ENCODE measurements around the gene RNF121. TPM values are rescaled to one million over a fixed set of nuclear protein-coding genes. Genes with fewer than 3 reads are reported as not detected.

The RNF121 gene
- total and polyA plus RNA-seq, 2 donors (not counting 1 experiment from before 2014, with no cell fraction given) = 31.7 to 56.0 TPM

DNA sequence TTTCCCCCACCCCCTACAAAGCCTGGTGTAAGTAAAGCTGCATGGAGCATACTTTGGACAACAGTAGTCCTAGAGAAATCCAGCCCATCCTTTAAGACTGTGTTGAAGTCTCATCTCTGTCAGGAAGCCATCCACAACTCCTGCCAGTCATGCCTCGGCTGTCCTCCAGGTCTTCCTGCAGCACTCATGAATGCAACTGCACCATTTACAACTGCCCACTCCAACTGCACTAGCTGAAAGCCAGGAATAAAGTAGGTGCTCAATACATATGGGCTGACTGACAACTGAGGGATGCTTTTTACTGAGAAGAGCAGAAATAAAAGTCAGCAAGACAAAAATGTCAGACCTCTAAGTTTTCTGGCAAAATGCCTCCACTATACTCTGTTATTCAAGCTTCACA, 97.2 kb downstream of the RNF121 start:
- Histone ChIP-seq H3K4me3 (ENCODE audit: control extremely low read depth in 1 of 5, extremely low read depth in 1 of 5, insufficient read depth in 1 of 5, low read depth in 2 of 5, low read length in 4 of 5) (no peak overlapping the region), H3K9ac (ENCODE audit: low read length) (no peak overlapping the region), H3K27me3 (replicated peaks in 1 of 4; ENCODE audit: control extremely low read depth in 1 of 4, control insufficient read depth in 3 of 4, insufficient read depth in 4 of 4, low read length in 3 of 4) (no peaks in the 10 kb centered on the region), H3K9me3 (ENCODE audit: control extremely low read depth in 1 of 3, control insufficient read depth in 2 of 3, insufficient read depth in 1 of 3, low read length in 2 of 3) (no peaks in the 10 kb centered on the region), H3K4me2 (replicated peaks; ENCODE audit: low read depth, low read length, poor library complexity, severe bottlenecking) (no peak overlapping the region), H4K20me1 (ENCODE audit: control insufficient read depth, insufficient read depth, low read length, poor library complexity, severe bottlenecking) (peaks cover 81% of the 10 kb centered on the region), H3K27ac (ENCODE audit: low read length in 2 of 2) (peak overlapping the region in 1 of 2 donors; percentile 55), H3K36me3 (replicated peaks in 1 of 2; ENCODE audit: control extremely low read depth in 1 of 2, control insufficient read depth in 1 of 2, extremely low read depth in 1 of 2, insufficient read depth in 2 of 2, low read length in 1 of 2) (peaks cover 11 to 95% of the 10 kb centered on the region in 2 experiments), H3K4me1 (ENCODE audit: control insufficient read depth in 2 of 2, insufficient read depth in 2 of 2, low read length in 2 of 2) (no peaks in the 10 kb centered on the region), H2AFZ (ENCODE audit: insufficient read depth, low read depth, low read length, poor library complexity, severe bottlenecking) (no peak overlapping the region), H3K79me2 (ENCODE audit: control insufficient read depth, insufficient read depth, low read length) (peaks cover 63% of the 10 kb centered on the region)
- CTCF ChIA-PET = interaction anchor here (0.6 to 16.4 kb wide), 22 partner anchors 10 to 405 kb away, joined by 3 to 292 read pairs (median 11); partner anchors contain the start of gene IL18BP
- peaks cover 32% of the 10 kb centered on the region for H3K4me1 Mint-ChIP-seq
- POLR2A ChIA-PET = no interaction called here
- H3K27me3 Mint-ChIP-seq = no peaks in the 10 kb centered on the region
- H3K9me3 Mint-ChIP-seq (ENCODE audit: insufficient read depth) = no peaks in the 10 kb centered on the region
- WGBS (ENCODE audit: insufficient coverage) = 100% methylated on average over 1 of the region's 1 CpG
- no peak for ATAC-seq (ENCODE audit: low read depth)
- TF ChIP-seq EZH2 (IDR thresholded peaks at IDR 0.05; ENCODE audit: borderline replicate concordance, insufficient read depth, low read depth, low read length, poor library complexity, severe bottlenecking) = no peak
- TF ChIP-seq, protein P1, sequence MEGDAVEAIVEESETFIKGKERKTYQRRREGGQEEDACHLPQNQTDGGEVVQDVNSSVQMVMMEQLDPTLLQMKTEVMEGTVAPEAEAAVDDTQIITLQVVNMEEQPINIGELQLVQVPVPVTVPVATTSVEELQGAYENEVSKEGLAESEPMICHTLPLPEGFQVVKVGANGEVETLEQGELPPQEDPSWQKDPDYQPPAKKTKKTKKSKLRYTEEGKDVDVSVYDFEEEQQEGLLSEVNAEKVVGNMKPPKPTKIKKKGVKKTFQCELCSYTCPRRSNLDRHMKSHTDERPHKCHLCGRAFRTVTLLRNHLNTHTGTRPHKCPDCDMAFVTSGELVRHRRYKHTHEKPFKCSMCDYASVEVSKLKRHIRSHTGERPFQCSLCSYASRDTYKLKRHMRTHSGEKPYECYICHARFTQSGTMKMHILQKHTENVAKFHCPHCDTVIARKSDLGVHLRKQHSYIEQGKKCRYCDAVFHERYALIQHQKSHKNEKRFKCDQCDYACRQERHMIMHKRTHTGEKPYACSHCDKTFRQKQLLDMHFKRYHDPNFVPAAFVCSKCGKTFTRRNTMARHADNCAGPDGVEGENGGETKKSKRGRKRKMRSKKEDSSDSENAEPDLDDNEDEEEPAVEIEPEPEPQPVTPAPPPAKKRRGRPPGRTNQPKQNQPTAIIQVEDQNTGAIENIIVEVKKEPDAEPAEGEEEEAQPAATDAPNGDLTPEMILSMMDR (IDR thresholded peaks at IDR 0.05) = no peak
- intact Hi-C loops (cut with micrococcal nuclease) = no loop called here
- peak overlapping the region; percentile 63 for H3K27ac Mint-ChIP-seq
- no peak overlapping the region for H3K4me3 Mint-ChIP-seq
- no peak for DNase-seq

DNA sequence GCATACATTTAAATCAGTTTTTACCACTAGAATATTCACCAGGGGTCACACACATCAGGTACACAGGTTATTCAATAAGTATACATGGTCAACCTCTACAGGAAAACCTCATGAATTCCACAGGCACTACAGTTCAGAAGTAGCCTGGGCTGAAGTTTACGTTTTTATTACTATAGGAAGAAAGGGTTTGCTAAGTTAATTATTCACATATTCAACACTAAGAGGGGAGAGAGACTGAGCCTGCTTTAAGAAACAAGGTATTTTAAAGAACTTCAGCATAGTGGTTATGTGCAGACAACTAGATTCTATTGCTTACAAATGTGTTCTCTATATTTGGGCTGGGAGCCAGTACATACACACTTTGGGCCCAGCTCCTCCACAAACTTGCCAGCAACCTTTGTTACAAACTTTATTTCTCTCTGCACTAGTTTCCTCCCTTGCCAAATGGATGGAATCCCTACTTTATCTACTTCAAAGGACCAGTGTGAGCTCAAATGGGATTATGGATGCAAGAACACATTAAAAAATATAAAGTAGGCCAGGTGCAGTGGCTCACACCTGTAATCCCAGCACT, 101.7 kb downstream of the RNF121 start:
- Histone ChIP-seq H3K4me1 (ENCODE audit: control insufficient read depth in 2 of 2, insufficient read depth in 2 of 2, low read length in 2 of 2) (peaks cover 0 to 2% of the 10 kb centered on the region in 2 donors), H3K4me2 (replicated peaks; ENCODE audit: low read depth, low read length, poor library complexity, severe bottlenecking) (no peak overlapping the region), H3K4me3 (ENCODE audit: control extremely low read depth in 1 of 5, extremely low read depth in 1 of 5, insufficient read depth in 1 of 5, low read depth in 2 of 5, low read length in 4 of 5) (no peak overlapping the region), H3K27me3 (replicated peaks in 1 of 4; ENCODE audit: control extremely low read depth in 1 of 4, control insufficient read depth in 3 of 4, insufficient read depth in 4 of 4, low read length in 3 of 4) (no peaks in the 10 kb centered on the region), H2AFZ (ENCODE audit: insufficient read depth, low read depth, low read length, poor library complexity, severe bottlenecking) (no peak overlapping the region), H3K9ac (ENCODE audit: low read length) (no peak overlapping the region), H3K9me3 (ENCODE audit: control extremely low read depth in 1 of 3, control insufficient read depth in 2 of 3, insufficient read depth in 1 of 3, low read length in 2 of 3) (no peaks in the 10 kb centered on the region), H4K20me1 (ENCODE audit: control insufficient read depth, insufficient read depth, low read length, poor library complexity, severe bottlenecking) (peaks cover 68% of the 10 kb centered on the region), H3K79me2 (ENCODE audit: control insufficient read depth, insufficient read depth, low read length) (peaks cover 66% of the 10 kb centered on the region), H3K36me3 (replicated peaks in 1 of 2; ENCODE audit: control extremely low read depth in 1 of 2, control insufficient read depth in 1 of 2, extremely low read depth in 1 of 2, insufficient read depth in 2 of 2, low read length in 1 of 2) (peaks cover 10 to 92% of the 10 kb centered on the region in 2 experiments), H3K27ac (ENCODE audit: low read length in 2 of 2) (peak overlapping the region in 1 of 2 donors; percentile 52)
- no peak for DNase-seq
- no peaks in the 10 kb centered on the region for H3K27me3 Mint-ChIP-seq
- POLR2A ChIA-PET = no interaction called here
- no peak overlapping the region for H3K4me3 Mint-ChIP-seq
- H3K4me1 Mint-ChIP-seq = peaks cover 35% of the 10 kb centered on the region
- H3K27ac Mint-ChIP-seq = peak overlapping the region; percentile 11
- no peaks in the 10 kb centered on the region for H3K9me3 Mint-ChIP-seq (ENCODE audit: insufficient read depth)
- WGBS (ENCODE audit: insufficient coverage) = no CpG with 5 or more reads among the region's 1 CpG
- intact Hi-C loops (cut with micrococcal nuclease) = no loop called here
- CTCF ChIA-PET = interaction anchor here (1.2 to 16.4 kb wide), 5 partner anchors 11 to 115 kb away, joined by 3 to 292 read pairs (median 117); no protein-coding TSS in a partner anchor
- no peak for ATAC-seq (ENCODE audit: low read depth)
- TF ChIP-seq, protein P1 (IDR thresholded peaks at IDR 0.05) = no peak
- no peak for TF ChIP-seq EZH2 (IDR thresholded peaks at IDR 0.05; ENCODE audit: borderline replicate concordance, insufficient read depth, low read depth, low read length, poor library complexity, severe bottlenecking)
